ENCODE measurements around the gene KLRG1.

The KLRG1 gene

GRCh38 chr12:9001233-9001632, 11.9 kb downstream of the KLRG1 start:
- Histone ChIP-seq H3K36me3 (no peaks in the 10 kb centered on the region), H3K4me1 (no peaks in the 10 kb centered on the region), H3K9me3 (no peaks in the 10 kb centered on the region), H3K27me3 (0 out of 2 replicates have a peak, but pooled peaks cover 3% of the 10 kb centered on the region), H3K4me3 (ENCODE audit: low read depth, low read length) (no peak overlapping the region)
- no peak for TF ChIP-seq CTCF (IDR thresholded peaks at IDR 0.05; ENCODE audit: low read depth, low read length)
- DNase-seq, result no peak

GRCh38 chr12:9002335-9002734, 13.0 kb downstream of the KLRG1 start:
- no peak for TF ChIP-seq CTCF (IDR thresholded peaks at IDR 0.05; ENCODE audit: low read depth, low read length)
- H3K9me3 ChIP-seq, result no peaks in the 10 kb centered on the region
- no peaks in the 10 kb centered on the region for H3K4me1 ChIP-seq
- 0 out of 2 replicates have a peak, but pooled peaks cover 3% of the 10 kb centered on the region for H3K27me3 ChIP-seq
- no peak overlapping the region for H3K4me3 ChIP-seq (ENCODE audit: low read depth, low read length)
- H3K36me3 ChIP-seq, result no peaks in the 10 kb centered on the region
- no peak for DNase-seq

GRCh38 chr12:9022592-9022991, 33.2 kb downstream of the KLRG1 start:
- no peak for TF ChIP-seq CTCF (IDR thresholded peaks at IDR 0.05; ENCODE audit: low read depth, low read length)
- no peaks in the 10 kb centered on the region for H3K9me3 ChIP-seq
- no peaks in the 10 kb centered on the region for H3K4me1 ChIP-seq
- no peak for DNase-seq
- no peaks in the 10 kb centered on the region for H3K27me3 ChIP-seq
- no peak overlapping the region for H3K4me3 ChIP-seq (ENCODE audit: low read depth, low read length)
- no peaks in the 10 kb centered on the region for H3K36me3 ChIP-seq

- Histone ChIP-seq H3K27me3 (no peaks in the 10 kb centered on the region), H3K4me3 (ENCODE audit: low read depth, low read length) (no peak overlapping the region), H3K4me1 (no peaks in the 10 kb centered on the region), H3K9me3 (no peaks in the 10 kb centered on the region), H3K36me3 (no peaks in the 10 kb centered on the region)
- TF ChIP-seq CTCF (IDR thresholded peaks at IDR 0.05; ENCODE audit: low read depth, low read length), result no peak
- no peak for DNase-seq
These were observed 35.2 kb downstream of the KLRG1 start for GRCh38 chr12:9024512-9024911.

GRCh38 chr12:9027161-9028059, 38.1 kb downstream of the KLRG1 start:
- no peak for DNase-seq
- Histone ChIP-seq H3K27me3 (no peaks in the 10 kb centered on the region), H3K9me3 (no peaks in the 10 kb centered on the region), H3K36me3 (no peaks in the 10 kb centered on the region), H3K4me1 (no peaks in the 10 kb centered on the region), H3K4me3 (ENCODE audit: low read depth, low read length) (no peak overlapping the region)
- TF ChIP-seq CTCF (IDR thresholded peaks at IDR 0.05; ENCODE audit: low read depth, low read length), result no peak

- no peak for TF ChIP-seq CTCF (IDR thresholded peaks at IDR 0.05; ENCODE audit: low read depth, low read length)
- no peaks in the 10 kb centered on the region for H3K27me3 ChIP-seq
- H3K9me3 ChIP-seq, result no peaks in the 10 kb centered on the region
These were observed 41.4 kb downstream of the KLRG1 start for GRCh38 chr12:9030776-9031175.

More at GRCh38 chr12:9030776-9031175, 41.4 kb downstream of the KLRG1 start:
- no peak for DNase-seq
- no peaks in the 10 kb centered on the region for H3K36me3 ChIP-seq
- H3K4me1 ChIP-seq, result no peaks in the 10 kb centered on the region
- no peak overlapping the region for H3K4me3 ChIP-seq (ENCODE audit: low read depth, low read length)
